ENCODE data around the gene MAGI1. TPM values are rescaled to one million over a fixed set of nuclear protein-coding genes. Genes with fewer than 3 reads are reported as not detected.
A peak's percentile ranks its signal among the peaks of the same experiment; 100 is the strongest.

MAGI1 gene
- polyA plus RNA-seq, 1 donor: 14.9 TPM

GRCh38 chr3:66012711-66013110 is 26.0 kb downstream of the MAGI1 start:
- DNase-seq: no peak

- no peak for DNase-seq
These were observed 27.7 kb downstream of the MAGI1 start for GRCh38 chr3:66010739-66011655.

GRCh38 chr3:66010348-66010738 is 28.4 kb downstream of the MAGI1 start:
- no peak for DNase-seq

- DNase-seq: no peak
These were observed 34.5 kb downstream of the MAGI1 start for GRCh38 chr3:66004244-66004643.

GRCh38 chr3:66001626-66002025 is 37.1 kb downstream of the MAGI1 start:
- DNase-seq: no peak

- no peak for DNase-seq
These were observed 38.2 kb downstream of the MAGI1 start for GRCh38 chr3:66000506-66000905.

- no peak for DNase-seq
These were observed 39.1 kb downstream of the MAGI1 start for GRCh38 chr3:65999606-66000005.

- no peak for DNase-seq
These were observed 42.1 kb downstream of the MAGI1 start for GRCh38 chr3:65996589-65996988.

GRCh38 chr3:65995515-65995914 is 43.2 kb downstream of the MAGI1 start:
- no peak for DNase-seq

GRCh38 chr3:65995030-65995429 is 43.7 kb downstream of the MAGI1 start:
- no peak for DNase-seq

GRCh38 chr3:65993134-65993900 is 45.4 kb downstream of the MAGI1 start:
- no peak for DNase-seq

- DNase-seq: no peak
These were observed 46.6 kb downstream of the MAGI1 start for GRCh38 chr3:65992106-65992505.

GRCh38 chr3:65988411-65989180 is 50.1 kb downstream of the MAGI1 start:
- no peak for DNase-seq

GRCh38 chr3:65986285-65986684 is 52.4 kb downstream of the MAGI1 start:
- DNase-seq: no peak

- DNase-seq: no peak
These were observed 53.7 kb downstream of the MAGI1 start for GRCh38 chr3:65984975-65985374.

- no peak for DNase-seq
These were observed 55.6 kb downstream of the MAGI1 start for GRCh38 chr3:65983100-65983499.

GRCh38 chr3:65979731-65980130 is 59.0 kb downstream of the MAGI1 start:
- DNase-seq: no peak

GRCh38 chr3:65979162-65979561 is 59.6 kb downstream of the MAGI1 start:
- peak; percentile 19 for DNase-seq

- DNase-seq: no peak
These were observed 60.6 kb downstream of the MAGI1 start for GRCh38 chr3:65978116-65978515.

- DNase-seq: no peak
These were observed 63.7 kb downstream of the MAGI1 start for GRCh38 chr3:65975032-65975431.

GRCh38 chr3:65974509-65974908 is 64.2 kb downstream of the MAGI1 start:
- no peak for DNase-seq

GRCh38 chr3:65972765-65973164 is 66.0 kb downstream of the MAGI1 start:
- no peak for DNase-seq

All from hindlimb muscle (tissue), 1 donor.